Body of pancreas (tissue), 4 donors: ENCODE results near the gene ZBTB12. TPM values are rescaled to one million over a fixed set of nuclear protein-coding genes. Genes with fewer than 3 reads are reported as not detected.

ENCODE experiments used
- ATAC-seq: fragments of 150-250 bp; one replicate; pipeline ENCODE4 v1.9.1; 2016
- DNase-seq, 4 donors: peaks; one replicate each; pipeline ENCODE4 v3.0.0-alpha.2; 2019
- H3K27ac ChIP-seq, 4 donors: fragments of 200-600 bp; sonication (generic); 1 replicate in 3 of 4; 2 replicates in 1 of 4; pipeline versions ENCODE4 v1.5.1 to v1.6.1; 2016 to 2019; ENCODE audit warnings: mild to moderate bottlenecking in 1 of 4, mixed read lengths in 1 of 4, moderate library complexity in 1 of 4
- H3K27me3 ChIP-seq, 2 donors: fragments of 200-600 bp; sonication (generic); one replicate each; pipeline ENCODE4 v1.6.0; 2016; ENCODE audit warnings: mild to moderate bottlenecking in 1 of 2
- H3K36me3 ChIP-seq, 2 donors: fragments of 200-600 bp; sonication (generic); replicated peaks in 1 of 2; 2 replicates each; pipeline ENCODE4 v1.5.1; 2016; ENCODE audit warnings: low read depth in 2 of 2; ENCODE audit not compliant: insufficient read depth in 1 of 2
- H3K4me1 ChIP-seq: fragments of 200-600 bp; sonication (generic); one replicate; pipeline ENCODE4 v1.6.0; 2016
- H3K4me3 ChIP-seq, 2 donors: fragments of 200-600 bp; sonication (generic); 1 replicate in 1 of 2; 2 replicates in 1 of 2; pipeline ENCODE4 v1.5.1; 2016 to 2019
- H3K9me3 ChIP-seq, 3 donors: fragments of 200-600 bp; sonication (generic); 1 replicate in 2 of 3; 2 replicates in 1 of 3; pipeline ENCODE4 v1.5.1; 2016
- POLR2A ChIP-seq, 3 donors: fragments of 450-650 bp; IDR thresholded peaks; one replicate each; pipeline ENCODE4 v1.6.1; 2016; ENCODE audit warnings: antibody characterized with exemption in 3 of 3, mild to moderate bottlenecking in 2 of 3
- WGBS, 2 donors: methylation state at CpG; one replicate each; pipeline ENCODE4 v1.1.5; 2017; 5-methylcytosine and 5-hydroxymethylcytosine counted together
- intact Hi-C: fragments of 100-400 bp; cut with DNase I; formaldehyde crosslinking; loops from one replicate; pipeline ENCODE4 v1.15.1; 2023
- total RNA-seq, 2 donors: library from RNA; depleted of rRNA; stranded (reverse); fragments of >200 nt; gene quantifications; one replicate each; pipeline ENCODE4 v1.1.0, GENCODE V29; 2016
- TF ChIP-seq, protein P1 (sequence below), 7 experiments: fragments of 450-650 bp in 4 of 7; fragments of 200-600 bp in 3 of 7; sonication (generic) in 3 of 7; IDR thresholded peaks; one replicate each; pipeline ENCODE4 v1.5.1; 2016 to 2019; ENCODE audit warnings: antibody characterized with exemption in 7 of 7

The ZBTB12 gene
- total RNA-seq, 2 donors from 2014 or later = 2.1 TPM; not detected in 1

GRCh38 chr6:31947864-31948263 lies 46.0 kb upstream of the ZBTB12 start:
- Histone ChIP-seq H3K27me3 (no peaks in the 10 kb centered on the region), H3K9me3 (no peaks in the 10 kb centered on the region), H3K4me1 (peaks cover 16% of the 10 kb centered on the region), H3K27ac (no peak overlapping the region), H3K36me3 (peaks cover 0 to 1% of the 10 kb centered on the region in 2 donors), H3K4me3 (no peak overlapping the region)
- intact Hi-C loops = no loop called here
- TF ChIP-seq, protein P1, sequence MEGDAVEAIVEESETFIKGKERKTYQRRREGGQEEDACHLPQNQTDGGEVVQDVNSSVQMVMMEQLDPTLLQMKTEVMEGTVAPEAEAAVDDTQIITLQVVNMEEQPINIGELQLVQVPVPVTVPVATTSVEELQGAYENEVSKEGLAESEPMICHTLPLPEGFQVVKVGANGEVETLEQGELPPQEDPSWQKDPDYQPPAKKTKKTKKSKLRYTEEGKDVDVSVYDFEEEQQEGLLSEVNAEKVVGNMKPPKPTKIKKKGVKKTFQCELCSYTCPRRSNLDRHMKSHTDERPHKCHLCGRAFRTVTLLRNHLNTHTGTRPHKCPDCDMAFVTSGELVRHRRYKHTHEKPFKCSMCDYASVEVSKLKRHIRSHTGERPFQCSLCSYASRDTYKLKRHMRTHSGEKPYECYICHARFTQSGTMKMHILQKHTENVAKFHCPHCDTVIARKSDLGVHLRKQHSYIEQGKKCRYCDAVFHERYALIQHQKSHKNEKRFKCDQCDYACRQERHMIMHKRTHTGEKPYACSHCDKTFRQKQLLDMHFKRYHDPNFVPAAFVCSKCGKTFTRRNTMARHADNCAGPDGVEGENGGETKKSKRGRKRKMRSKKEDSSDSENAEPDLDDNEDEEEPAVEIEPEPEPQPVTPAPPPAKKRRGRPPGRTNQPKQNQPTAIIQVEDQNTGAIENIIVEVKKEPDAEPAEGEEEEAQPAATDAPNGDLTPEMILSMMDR (IDR thresholded peaks at IDR 0.05) = no peak
- TF ChIP-seq POLR2A (IDR thresholded peaks at IDR 0.05) = no peak
- DNase-seq (no peak), ATAC-seq (no peak)
- 59 to 76% methylated on average over 4 of the region's 4 CpGs for WGBS, 2 donors

- no peaks in the 10 kb centered on the region for H3K36me3 ChIP-seq
- H3K27ac ChIP-seq = peak overlapping the region in 2 of 4 donors; percentile 88
- no peak for DNase-seq
- no peaks in the 10 kb centered on the region for H3K27me3 ChIP-seq
- peaks cover 16% of the 10 kb centered on the region for H3K4me1 ChIP-seq
- H3K4me3 ChIP-seq = no peak overlapping the region
- no peak for ATAC-seq
- TF ChIP-seq POLR2A (IDR thresholded peaks at IDR 0.05) = no peak
- TF ChIP-seq, protein P1 (IDR thresholded peaks at IDR 0.05) = no peak
- H3K9me3 ChIP-seq = no peaks in the 10 kb centered on the region
- intact Hi-C loops = no loop called here
- 75 to 85% methylated on average over 22 to 24 of the region's 24 CpGs for WGBS, 2 donors
Observed at GRCh38 chr6:31947070-31947675, 45.3 kb upstream of the ZBTB12 start.

GRCh38 chr6:31946370-31946885 lies 44.5 kb upstream of the ZBTB12 start:
- H3K27ac ChIP-seq = peak overlapping the region; percentile 86 to 88 (median 87)
- WGBS, 2 donors = 56 to 81% methylated on average over 11 of the region's 11 CpGs
- no peak overlapping the region for H3K4me3 ChIP-seq
- H3K36me3 ChIP-seq = no peaks in the 10 kb centered on the region
- H3K4me1 ChIP-seq = peaks cover 16% of the 10 kb centered on the region
- no peaks in the 10 kb centered on the region for H3K9me3 ChIP-seq
- no peak for ATAC-seq
- no peaks in the 10 kb centered on the region for H3K27me3 ChIP-seq
- DNase-seq = no peak
- TF ChIP-seq, protein P1 (IDR thresholded peaks at IDR 0.05) = no peak
- no peak for TF ChIP-seq POLR2A (IDR thresholded peaks at IDR 0.05)
- intact Hi-C loops = no loop called here

GRCh38 chr6:31945507-31946369 lies 43.9 kb upstream of the ZBTB12 start, which contains the start of gene CFB:
Gene CFB (plus strand): TSS chr6:31946095. CDS start chr6:31946222, 127 bp downstream.
- DNase-seq = peak; percentile 66 to 91 (median 79)
- Histone ChIP-seq H3K9me3 (no peaks in the 10 kb centered on the region), H3K27me3 (no peaks in the 10 kb centered on the region), H3K4me3 (no peak within 1 kb of the TSS), H3K36me3 (no peaks in the 10 kb centered on the region), H3K4me1 (peaks cover 16% of the 10 kb centered on the region), H3K27ac (peak within 1 kb of the TSS; percentile 86 to 88 (median 87))
- intact Hi-C loops = no loop called here
- ATAC-seq = peak; percentile 87
- 31 to 36% methylated on average over 8 to 11 of the region's 11 CpGs for WGBS, 2 donors
- TF ChIP-seq, protein P1 (IDR thresholded peaks at IDR 0.05) = no peak
- peak in 2 of 3 donors; percentile 71 to 83 for TF ChIP-seq POLR2A (IDR thresholded peaks at IDR 0.05)
